SH-SY5Y (cell line): ENCODE results near the gene CENPS.

Experiments used
- GATA2 ChIP-seq: IDR thresholded peaks from 2 replicates; pipeline ENCODE4 v1.6.1; 2011; ENCODE audit warnings: mild to moderate bottlenecking, low read depth, low read length
- GATA3 ChIP-seq: IDR thresholded peaks from 2 replicates; pipeline ENCODE4 v1.6.1; 2011; ENCODE audit warnings: low read depth, mild to moderate bottlenecking, low read length, moderate library complexity

CENPS gene

GRCh38 chr1:10467078-10467477, 36.8 kb downstream of the CENPS start:
- no peak for TF ChIP-seq GATA3
- TF ChIP-seq GATA2, result no peak

- TF ChIP-seq GATA3 (no peak), GATA2 (no peak)
Observed at GRCh38 chr1:10470043-10470442, 39.8 kb downstream of the CENPS start.

- no peak for TF ChIP-seq GATA3
- no peak for TF ChIP-seq GATA2
Observed at GRCh38 chr1:10471411-10472219, 41.4 kb downstream of the CENPS start.

GRCh38 chr1:10472220-10473144, 42.2 kb downstream of the CENPS start, which contains the start of gene DFFA:
TSS of gene DFFA (minus strand) at chr1:10472529. CDS start at chr1:10472458, 71 bp downstream.
- TF ChIP-seq GATA3, result no peak
- no peak for TF ChIP-seq GATA2

GRCh38 chr1:10473145-10473765, 43.0 kb downstream of the CENPS start:
- no peak for TF ChIP-seq GATA2

- TF ChIP-seq GATA2 (no peak), GATA3 (no peak)
Observed at GRCh38 chr1:10474613-10475507, 44.6 kb downstream of the CENPS start, which contains the start of gene PEX14. TSS of gene PEX14 (plus strand) at chr1:10474950. CDS start at chr1:10474967, 17 bp downstream.

GRCh38 chr1:10475510-10475909, 45.3 kb downstream of the CENPS start:
- TF ChIP-seq GATA2, result no peak
- no peak for TF ChIP-seq GATA3

GRCh38 chr1:10479296-10479695, 49.1 kb downstream of the CENPS start:
- no peak for TF ChIP-seq GATA3
- no peak for TF ChIP-seq GATA2

GRCh38 chr1:10480614-10481013, 50.4 kb downstream of the CENPS start:
- TF ChIP-seq GATA2, result no peak
- TF ChIP-seq GATA3, result no peak

- TF ChIP-seq GATA3 (no peak), GATA2 (no peak)
Observed at GRCh38 chr1:10484521-10484920, 54.3 kb downstream of the CENPS start.

GRCh38 chr1:10489291-10490055, 59.2 kb downstream of the CENPS start:
- TF ChIP-seq GATA2, result no peak
- no peak for TF ChIP-seq GATA3

GRCh38 chr1:10490286-10490970, 60.2 kb downstream of the CENPS start:
- TF ChIP-seq GATA3 (no peak), GATA2 (no peak)
